NCI-H2171 treated with DMSO at 0.1 percent for 48 hours (cell line): ENCODE results near the gene LMO7.

Experiments
- DNase-seq: peaks from one replicate; lab custom pipeline; 2025; lab: John Stamatoyannopoulos, UW

LMO7 gene

DNA sequence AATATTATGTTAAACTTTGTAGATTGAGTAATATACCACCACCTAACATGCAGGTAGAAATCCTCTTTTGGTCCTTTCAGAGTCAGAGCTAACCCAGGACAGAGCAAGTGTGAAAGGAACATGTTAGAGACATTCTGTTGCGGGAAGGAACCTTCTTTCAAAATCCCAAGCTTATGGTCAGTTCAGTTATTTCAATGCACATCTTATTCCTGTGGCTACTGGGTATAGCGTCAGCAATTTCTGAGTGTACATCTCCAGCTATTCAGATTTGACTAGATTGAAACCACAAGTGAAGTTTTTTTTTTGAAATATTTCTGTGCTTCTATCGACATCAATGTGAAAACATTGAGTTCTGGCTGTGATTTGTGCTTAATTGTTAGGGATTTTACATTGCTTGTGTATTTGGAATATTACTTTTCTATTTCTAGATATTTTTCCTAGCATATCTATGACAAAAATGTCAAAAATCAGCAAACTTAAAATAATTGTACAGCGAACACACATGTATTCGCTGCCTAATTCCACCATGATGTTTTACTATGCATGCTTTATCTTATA, 165.3 kb downstream of the LMO7 start:
- DNase-seq = no peak

DNA sequence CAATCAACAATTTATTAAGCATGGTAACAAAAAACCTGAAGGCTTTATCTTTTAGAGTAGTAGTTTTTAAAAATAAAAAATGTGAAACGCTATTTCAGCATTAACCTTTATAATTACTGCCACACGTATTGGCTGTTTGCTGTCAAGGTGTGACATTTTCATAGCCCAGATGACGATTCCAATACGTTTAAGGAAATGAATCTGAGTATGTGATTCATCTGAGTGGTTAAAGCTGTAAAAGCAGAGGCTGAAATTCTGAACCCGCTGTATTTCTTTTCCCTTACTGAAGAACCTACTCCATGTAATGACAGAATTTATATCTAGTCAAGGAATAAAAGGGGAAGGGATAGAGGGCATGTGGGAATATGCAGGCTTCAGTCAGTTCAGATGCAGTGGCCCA, 166.0 kb downstream of the LMO7 start:
- no peak for DNase-seq

DNA sequence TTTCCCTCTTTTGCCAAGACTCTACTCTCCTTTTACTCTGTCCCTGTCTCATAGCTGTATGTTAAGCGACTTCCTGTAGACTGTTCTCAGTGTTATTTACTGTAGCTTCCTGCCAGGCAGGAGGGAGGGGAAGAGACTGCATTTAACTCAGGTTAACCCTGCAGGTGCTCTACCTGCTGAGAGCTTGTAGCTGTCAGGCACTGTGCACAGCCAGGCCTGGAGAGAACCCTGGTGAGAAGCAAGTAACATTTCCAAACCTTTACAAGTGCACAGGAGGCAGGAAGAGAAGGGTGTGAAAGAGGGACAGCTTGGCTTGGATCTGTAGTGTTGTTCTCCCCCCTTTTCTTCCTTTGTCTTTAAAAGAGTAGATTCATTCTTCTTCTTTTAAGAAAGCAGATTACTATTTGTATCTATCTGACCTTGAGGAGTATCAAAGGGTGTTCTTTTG, 167.1 kb downstream of the LMO7 start:
- no peak for DNase-seq

DNA sequence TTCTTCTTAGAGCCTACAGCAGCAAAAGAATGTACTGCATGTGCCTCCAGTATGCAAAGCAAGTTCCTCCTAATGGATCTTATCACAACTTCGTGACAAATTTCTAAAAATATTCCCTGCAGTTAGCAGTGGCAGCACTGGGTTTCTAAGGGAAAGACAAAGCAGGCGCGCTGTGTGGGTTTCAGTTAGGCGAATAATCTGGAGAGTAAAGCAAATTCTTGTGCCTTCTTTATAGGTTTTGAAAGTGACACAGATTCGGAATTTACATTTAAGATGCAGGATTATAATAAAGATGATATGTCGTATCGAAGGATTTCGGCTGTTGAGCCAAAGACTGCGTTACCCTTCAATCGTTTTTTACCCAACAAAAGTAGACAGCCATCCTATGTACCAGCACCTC, 167.9 kb downstream of the LMO7 start:
- no peak for DNase-seq

DNA sequence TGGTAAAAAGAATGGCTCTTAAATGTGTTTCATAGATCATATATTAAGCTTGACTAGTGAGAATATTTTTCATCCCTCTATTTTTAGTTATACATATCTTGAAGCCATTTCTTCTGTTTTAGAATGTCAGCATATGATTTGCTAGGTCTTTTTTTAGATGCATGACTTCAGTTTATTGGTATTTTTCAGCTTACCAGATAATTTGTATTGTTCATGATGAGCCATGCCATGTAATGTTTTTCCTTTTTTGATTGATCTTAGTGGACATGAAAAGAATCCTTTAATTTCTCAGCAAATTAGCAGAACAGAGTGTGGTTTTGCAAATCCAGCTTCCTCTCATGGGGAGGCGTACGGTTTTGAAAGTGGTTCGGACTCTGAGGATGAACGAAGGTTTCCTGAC, 168.5 kb downstream of the LMO7 start:
- DNase-seq = no peak

DNA sequence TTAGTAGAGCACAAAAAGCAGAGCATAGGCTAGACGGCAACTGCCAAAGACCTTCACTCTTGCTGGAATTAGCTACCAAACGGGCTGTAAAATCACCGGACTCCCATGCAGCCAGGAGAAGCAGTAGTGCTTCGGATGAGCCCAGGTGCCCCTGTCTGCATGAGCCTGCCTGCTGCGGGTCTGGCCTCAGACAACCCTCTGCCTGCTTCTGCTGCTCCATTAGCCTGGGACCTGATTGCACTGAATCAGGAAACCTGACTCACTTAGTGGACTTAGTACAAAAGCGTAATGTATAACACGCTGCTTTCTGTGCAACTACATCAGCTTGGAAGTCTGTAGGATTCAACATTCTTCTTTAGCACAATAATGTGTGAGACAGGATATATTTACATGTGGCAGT, 170.0 kb downstream of the LMO7 start:
- DNase-seq = no peak

DNA sequence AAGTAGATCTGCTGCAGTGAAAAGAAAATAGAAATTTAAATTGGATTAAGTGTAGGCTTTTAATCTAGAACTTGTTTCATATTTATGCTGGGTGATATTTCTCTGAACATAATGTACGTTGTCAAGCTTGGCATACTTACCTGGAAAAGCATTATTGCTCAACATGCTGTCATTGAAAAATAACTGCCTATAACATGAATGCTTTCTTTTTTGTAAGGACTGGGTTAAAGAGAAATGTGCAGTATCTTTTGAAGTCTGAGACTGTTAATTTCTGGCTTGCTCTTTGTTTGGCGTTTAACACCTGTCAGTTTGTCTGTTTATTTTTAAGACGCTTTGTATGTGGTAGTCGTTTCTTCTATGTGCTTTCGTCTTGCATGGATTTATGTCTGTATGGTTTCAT, 175.2 kb downstream of the LMO7 start:
- no peak for DNase-seq

DNA sequence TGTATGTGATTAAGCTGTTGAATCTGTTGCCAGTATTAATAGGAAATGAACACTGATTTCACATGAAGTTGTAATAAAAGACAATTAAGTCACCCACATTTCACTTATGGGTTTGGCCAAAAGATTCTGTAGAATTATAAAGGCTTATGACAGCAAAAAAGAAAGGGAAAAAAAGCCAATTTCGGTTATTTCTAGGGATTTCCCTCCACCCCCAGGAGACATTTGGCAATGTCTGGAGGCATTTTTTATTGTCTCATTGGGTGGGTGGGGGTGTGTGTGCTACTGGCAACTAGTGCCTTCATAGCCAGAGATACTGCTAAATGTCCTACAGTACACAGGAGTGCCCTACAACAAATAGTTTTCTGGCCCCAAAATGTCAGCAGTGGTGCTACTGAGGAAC, 175.7 kb downstream of the LMO7 start:
- no peak for DNase-seq

DNA sequence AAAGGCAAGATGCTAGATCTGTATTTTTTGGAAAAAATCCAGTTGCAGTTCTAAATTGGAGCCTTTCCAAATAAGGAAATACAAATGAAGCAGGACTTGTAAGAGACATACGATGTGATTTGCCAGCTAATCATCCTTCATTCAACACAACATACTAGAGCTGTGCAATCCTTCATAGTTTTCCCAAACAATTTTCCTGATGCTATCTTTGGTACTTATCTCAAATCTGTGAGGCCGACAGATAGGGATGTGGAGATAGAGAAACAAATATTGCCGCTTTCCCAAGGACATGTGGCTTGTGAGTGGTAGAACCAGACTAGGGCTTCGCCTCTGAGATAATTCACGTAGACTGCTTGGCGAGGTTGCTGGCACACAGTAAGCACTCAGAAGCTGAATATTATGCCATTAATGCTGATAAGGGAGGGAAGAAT, 176.6 kb downstream of the LMO7 start:
- no peak for DNase-seq

DNA sequence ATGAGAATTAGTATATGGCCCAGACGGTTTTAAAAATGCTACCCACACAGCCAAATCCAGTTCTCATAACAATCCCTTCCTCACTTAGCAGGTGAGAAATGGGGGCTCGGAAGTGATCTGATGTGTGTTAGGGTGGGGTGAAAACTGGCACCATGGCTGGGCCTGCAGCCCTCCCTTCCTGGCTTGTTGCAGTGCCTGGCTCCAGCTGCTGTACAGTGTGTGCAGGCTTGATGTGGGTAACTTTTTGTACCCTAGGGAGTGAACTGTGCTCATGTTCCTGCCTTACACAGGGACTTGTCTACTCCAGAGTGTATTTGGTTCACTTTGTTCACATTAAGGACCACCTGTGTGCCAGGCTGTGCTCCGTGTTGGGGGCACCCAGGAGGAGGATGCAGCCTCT, 177.2 kb downstream of the LMO7 start:
- peak; percentile 27 for DNase-seq

DNA sequence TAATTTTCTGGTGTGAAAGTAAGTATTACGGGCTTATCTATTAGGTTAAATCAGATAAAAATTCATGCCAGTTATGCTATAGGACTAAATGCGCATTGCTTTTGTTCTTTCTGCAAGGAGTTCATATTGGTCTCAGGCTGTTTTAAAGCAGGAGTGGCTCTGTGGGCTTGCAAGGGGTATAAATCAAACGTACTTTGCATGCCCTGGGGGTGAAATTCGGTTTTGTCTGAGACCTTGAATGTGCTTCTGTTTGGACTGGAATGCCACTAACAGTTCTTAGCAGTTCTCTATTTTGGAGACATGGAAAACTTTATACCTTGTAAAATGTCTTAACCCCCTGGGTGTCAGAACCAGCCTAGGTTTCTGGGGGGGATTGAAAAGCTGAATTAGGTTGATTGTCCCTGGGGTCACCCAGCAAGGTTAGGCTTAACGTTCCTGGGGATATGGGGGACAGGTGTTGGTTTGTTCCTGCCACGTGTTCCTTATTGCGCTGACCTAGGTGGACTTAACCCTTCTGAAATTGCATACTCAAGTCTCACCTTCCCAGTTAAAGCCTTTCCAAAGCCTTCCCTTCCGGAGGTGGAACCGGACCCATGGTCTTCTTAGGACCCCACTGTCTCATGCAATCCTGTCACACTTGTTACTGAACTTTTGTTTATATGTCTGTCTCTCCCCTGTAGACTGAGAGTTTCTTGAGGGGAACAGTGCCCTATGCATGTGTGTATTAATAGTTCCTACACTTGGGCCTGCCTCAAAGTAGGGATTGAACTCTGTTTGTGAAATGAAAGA, 182.2 kb downstream of the LMO7 start:
- DNase-seq = no peak

DNA sequence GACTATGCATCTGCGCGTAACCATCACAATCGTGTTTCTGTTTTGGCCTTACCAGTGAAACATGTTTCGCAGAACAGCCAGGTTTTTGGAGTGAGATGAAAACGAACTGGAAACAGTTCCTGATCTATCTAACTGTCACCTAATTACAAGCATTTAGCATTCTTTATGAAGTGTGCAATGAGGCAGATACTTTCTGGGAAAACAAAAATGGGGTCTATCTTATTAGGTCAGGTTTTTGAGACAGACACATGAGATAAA, 182.8 kb downstream of the LMO7 start:
- no peak for DNase-seq

DNA sequence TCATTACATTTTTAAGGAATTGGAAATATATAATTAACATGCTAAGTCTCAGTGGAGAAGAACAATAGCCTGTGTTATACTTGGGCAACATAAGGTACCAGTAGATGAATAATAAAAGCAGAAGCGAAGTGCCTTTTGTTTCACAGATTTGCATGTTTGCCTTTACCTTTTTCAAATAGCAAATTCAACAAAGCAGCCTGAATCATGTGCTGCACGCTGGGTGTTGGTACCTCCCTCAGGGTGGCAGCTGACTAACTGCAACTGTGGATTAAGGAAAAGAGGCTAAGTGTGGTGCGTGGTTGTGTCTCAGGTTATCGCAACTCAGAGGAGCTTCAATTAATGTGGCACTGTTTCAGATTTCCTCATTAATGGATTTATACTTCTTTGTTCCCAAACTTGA, 189.0 kb downstream of the LMO7 start:
- DNase-seq = no peak

DNA sequence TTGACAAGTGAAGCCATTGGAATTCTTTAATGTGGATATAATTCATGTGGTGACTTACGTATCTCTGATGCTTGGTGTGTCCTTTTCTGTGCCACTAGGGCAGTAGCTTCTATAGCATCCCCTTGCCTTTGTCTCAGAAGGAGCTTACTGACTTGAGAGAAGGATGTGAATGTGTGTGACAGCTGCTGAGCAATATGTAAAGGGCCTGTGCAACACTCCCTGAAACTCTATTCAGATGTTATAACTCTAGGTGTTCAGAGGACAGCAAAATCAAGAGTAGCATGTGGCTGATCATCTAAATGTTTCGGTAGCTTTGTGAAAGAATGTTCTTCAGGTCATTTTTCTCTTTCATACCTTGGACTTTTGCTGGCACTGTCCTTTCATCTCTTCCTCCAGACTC, 189.5 kb downstream of the LMO7 start:
- DNase-seq = no peak

DNA sequence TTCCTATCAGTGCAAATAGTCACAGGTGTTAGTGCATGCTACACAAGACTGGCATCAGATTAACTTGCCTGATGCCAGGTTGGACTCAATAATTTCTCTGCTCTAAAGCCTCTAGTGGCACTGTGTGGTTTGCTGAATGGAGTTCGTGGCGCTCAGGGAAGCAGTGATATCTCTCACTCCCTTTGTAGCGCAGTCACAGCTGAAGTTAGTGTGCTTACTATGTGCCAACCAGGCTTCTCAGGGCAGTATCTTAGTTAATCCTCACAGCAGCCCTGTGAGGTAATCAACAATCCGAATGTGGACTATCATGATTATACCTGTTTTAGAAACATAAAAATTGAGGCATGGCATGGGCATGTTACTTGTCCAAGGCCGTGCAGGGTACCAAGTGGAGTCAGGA, 190.3 kb downstream of the LMO7 start:
- no peak for DNase-seq

DNA sequence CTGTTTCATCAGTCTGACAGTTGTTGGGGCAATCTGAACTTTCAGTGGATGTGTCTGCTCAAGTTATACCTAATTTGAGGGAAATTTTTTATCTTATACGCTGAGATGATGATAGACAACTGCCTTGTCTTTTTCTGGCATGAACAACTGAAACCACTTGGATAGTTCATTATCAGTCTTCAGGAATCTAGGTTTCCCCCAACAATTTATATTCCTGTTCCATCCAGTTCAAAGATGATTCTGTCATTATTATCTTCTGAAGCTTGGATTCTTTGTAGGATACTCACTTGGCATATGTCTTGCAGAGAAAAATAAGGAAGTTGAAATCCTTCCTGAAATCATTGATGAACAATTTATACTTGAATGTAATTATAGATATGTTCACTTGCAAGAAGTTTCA, 193.7 kb downstream of the LMO7 start:
- no peak for DNase-seq

DNA sequence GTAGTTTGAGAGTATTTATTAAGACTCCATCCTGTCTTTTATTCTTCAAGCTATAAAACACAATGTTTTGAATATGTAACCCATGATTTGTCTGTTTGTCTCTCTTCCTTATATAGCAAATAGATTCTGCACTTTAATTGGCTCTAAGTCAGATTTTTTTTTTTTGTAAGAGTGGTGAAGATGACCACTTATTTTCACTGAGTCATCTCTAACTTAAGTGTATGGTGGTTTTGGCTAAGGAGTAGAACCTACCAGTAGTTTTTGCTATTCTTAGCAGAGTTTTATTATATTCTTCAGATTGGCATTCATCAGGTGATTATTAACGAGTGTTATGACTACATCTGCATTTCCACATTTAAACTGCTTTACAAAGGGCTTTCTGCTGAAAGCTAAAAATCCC, 194.7 kb downstream of the LMO7 start:
- no peak for DNase-seq

DNA sequence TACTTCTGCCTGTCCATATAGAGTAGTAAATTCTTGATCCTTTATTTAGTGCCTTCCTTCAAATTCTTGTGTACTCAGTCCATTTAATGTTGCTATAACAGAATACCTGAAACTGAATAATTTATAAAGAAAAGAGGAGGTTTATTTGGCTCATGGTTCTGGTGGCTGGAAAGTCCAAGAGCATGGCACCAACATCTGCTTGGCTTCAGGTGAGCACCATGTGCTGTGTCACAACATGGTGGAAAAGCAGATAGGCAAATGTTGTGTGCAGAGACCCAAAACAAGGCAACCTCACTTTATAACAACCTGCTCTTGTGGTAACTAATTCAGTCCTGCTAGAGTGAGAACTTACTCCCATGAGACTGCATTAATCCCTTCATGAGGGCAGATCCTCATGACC, 195.3 kb downstream of the LMO7 start:
- peak; percentile 18 for DNase-seq

DNA sequence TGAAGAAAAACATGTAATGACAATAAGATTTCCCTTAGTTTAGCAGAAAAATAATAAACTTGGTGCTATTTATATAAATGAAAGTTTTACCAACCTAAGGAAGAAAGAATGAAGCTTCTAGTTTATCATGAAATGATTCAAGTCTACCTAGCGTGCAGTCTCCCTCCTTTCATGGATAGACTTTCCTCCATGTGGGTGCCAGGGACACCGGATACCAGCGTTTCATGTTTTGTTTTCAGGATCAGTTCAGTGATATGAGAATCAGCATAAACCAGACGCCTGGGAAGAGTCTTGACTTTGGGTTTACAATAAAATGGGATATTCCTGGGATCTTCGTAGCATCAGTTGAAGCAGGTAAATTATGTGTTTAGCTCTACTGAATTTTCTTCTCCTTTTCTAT, 196.7 kb downstream of the LMO7 start:
- no peak for DNase-seq

DNA sequence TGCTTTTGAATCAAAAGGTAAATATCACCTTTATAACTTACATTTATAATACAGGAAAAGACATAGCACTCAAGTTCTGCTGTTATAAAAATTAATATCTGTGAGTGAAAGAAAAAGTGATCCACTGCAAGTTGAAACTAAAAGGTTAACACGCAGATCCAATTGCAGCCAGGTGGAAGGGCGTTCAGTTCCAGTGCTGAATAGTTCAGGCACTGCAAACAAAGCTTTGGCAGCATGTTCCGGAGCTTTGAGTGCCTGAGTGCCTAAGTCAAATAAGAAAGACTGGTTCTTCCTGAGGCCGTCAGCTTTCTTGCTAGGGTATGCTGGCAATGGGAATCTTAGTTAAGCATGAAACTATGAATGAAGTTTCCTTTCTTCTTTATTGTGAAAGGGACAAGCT, 200.3 kb downstream of the LMO7 start:
- DNase-seq = no peak

DNA sequence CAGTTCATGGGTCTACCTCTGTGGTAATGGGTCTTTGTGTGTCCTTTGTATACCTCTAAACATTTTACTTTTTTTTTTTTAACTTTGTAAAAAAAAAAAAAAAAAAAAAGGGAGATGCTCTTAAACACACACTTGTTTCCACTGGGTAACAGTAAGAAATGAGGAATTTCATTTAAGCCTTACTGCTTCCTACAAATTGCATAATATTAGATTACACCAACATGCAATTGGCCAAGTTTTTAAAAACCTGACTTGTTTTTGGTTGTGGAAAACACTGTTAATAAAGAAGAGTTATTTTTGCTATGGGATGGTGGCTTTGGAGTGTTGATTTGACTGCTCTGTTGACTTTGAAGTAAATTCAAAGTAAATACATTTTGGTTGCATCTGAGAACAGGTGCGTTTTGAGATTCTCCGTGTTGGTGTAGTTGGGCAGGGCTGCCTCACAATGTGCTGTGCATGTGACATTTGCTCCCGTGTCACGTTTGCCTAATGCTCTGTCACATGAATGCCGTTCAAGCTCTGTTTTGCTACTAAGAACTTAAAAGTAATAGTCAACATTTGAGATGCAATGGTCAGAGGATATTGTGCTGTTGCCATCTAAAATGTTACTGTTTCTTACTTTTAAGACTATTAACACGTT, 202.4 kb downstream of the LMO7 start:
- no peak for DNase-seq

DNA sequence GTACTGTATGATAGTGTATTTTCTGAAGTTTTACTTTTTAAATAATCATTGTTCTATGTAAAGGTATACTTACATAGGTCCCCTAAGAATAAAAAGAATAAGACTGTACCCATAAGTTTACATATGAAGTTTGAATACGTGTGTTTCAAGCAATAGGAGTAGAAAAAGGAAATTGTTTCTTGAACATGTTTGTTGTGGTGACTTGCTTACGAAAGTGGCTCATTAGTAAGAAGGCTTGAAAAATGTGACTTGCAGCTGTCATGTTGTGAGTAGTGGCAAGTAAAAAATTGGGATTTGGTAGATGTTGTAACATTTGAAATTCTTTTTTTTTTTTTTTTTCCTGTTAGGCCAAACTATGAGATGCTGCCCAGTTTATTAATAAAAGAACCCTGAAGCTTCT, 203.3 kb downstream of the LMO7 start:
- DNase-seq = no peak

DNA sequence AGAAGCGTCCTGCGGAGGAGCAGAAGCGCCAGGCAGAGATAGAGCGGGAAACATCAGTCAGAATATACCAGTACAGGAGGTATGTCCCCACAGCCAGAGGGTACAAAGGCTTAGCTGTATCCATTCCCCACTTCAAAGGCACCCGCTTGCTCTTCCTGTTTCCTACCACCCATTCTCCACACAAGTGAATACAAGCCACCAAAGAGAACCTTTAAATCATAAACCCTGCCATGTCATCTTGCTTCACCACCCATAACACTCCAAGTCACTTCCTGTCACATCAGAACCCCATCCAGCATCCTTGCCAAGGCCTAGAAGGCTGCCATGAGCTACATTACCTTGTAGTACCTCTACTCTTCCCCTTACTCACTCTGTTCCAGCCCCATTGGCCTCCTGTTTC, 205.8 kb downstream of the LMO7 start:
- no peak for DNase-seq

DNA sequence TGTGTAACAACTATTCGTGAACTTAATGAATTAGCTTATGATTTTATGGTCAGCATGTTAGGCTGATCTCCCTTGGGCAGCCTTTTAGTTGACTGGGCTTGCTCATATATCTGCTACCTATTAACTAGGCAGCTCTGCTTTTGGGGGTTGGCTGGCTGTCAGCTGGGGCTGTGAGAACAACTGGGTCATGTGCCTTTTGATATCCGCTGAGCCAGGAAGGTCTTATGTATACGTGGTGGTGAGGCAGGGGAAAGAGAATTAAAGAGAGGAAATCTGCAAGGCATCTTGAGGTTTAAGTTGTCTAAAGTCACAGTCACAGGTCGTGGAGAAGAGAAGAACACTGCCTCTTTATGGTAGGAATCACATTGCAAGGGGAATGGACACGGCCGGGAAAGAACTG, 206.9 kb downstream of the LMO7 start:
- DNase-seq = no peak
